MCF 10A (cell line): ENCODE data around the gene LRFN2. TPM values are rescaled to one million over a fixed set of nuclear protein-coding genes. Genes with fewer than 3 reads are reported as not detected.

Source experiments
- BruUV-seq: library from RNA; stranded (reverse); fragments of 400-500 nt; replicated peaks from 2 replicates; lab custom pipeline; 2021; lab: Mats Ljungman, UMichigan
- CTCF ChIA-PET: fragments of 300-600 bp; sonication (Branson Sonifier 250); formaldehyde crosslinking; extraction: SDS; loops from one replicate; lab custom pipeline; 2021; ENCODE audit warnings: antibody characterized with exemption, inconsistent platforms; lab: Yijun Ruan, JAX
- POLR2A ChIA-PET: fragments of 300-600, 350-650 bp; sonication (Branson Sonifier 250); formaldehyde crosslinking; extraction: SDS; loops from one replicate; lab custom pipeline; 2020; ENCODE audit warnings: antibody characterized with exemption, inconsistent platforms; lab: Yijun Ruan, JAX
- DNase-seq: peaks from one replicate; pipeline ENCODE4 v3.0.0-alpha.2; 2018; ENCODE audit not compliant: unreplicated experiment
- H3K27ac Mint-ChIP-seq: one replicate; pipeline ENCODE4 v1.8.0; 2022; ENCODE audit warnings: mild to moderate bottlenecking, low read depth, mixed read lengths; ENCODE audit not compliant: unreplicated experiment
- H3K27me3 Mint-ChIP-seq: one replicate; pipeline ENCODE4 v1.8.0; 2022; ENCODE audit warnings: mixed read lengths; ENCODE audit not compliant: insufficient read depth, unreplicated experiment
- H3K36me3 Mint-ChIP-seq: one replicate; pipeline ENCODE4 v1.8.0; 2022; ENCODE audit warnings: mild to moderate bottlenecking, moderate library complexity, mixed read lengths; ENCODE audit not compliant: insufficient read depth, unreplicated experiment
- H3K4me1 Mint-ChIP-seq: one replicate; pipeline ENCODE4 v1.8.0; 2022; ENCODE audit warnings: mixed read lengths; ENCODE audit not compliant: insufficient read depth, unreplicated experiment
- H3K4me3 Mint-ChIP-seq: one replicate; pipeline ENCODE4 v1.8.0; 2022; ENCODE audit warnings: mild to moderate bottlenecking, moderate library complexity, mixed read lengths; ENCODE audit not compliant: unreplicated experiment
- H3K9me3 Mint-ChIP-seq: one replicate; pipeline ENCODE4 v1.8.0; 2022; ENCODE audit warnings: mixed read lengths; ENCODE audit not compliant: unreplicated experiment
- CTCF ChIP-seq: fragments of 200-600 bp; IDR thresholded peaks from one replicate; pipeline ENCODE4 v1.8.0; 2022; ENCODE audit warnings: antibody characterized with exemption, mild to moderate bottlenecking; ENCODE audit not compliant: unreplicated experiment
- intact Hi-C: fragments of 100-400 bp; cut with micrococcal nuclease; formaldehyde crosslinking; loops from 2 replicates; pipeline ENCODE4 v1.14.1; 2022
- total RNA-seq: library from RNA; stranded (reverse); gene quantifications from 2 replicates; pipeline ENCODE4 v1.2.3, GENCODE V29; 2022

LRFN2 gene
- total RNA-seq, 1 experiment from 2014 or later: not detected

GRCh38 chr6:40409716-40410397, 177.3 kb downstream of the LRFN2 start:
- H3K9me3 Mint-ChIP-seq: peaks cover 13% of the 10 kb centered on the region

GRCh38 chr6:40408786-40409542, 178.2 kb downstream of the LRFN2 start:
- Mint-ChIP-seq H3K4me3 (no peak overlapping the region), H3K4me1 (no peaks in the 10 kb centered on the region), H3K9me3 (peaks cover 13% of the 10 kb centered on the region), H3K27ac (no peak overlapping the region), H3K27me3 (no peaks in the 10 kb centered on the region), H3K36me3 (no peaks in the 10 kb centered on the region)
- POLR2A ChIA-PET: no interaction called here
- intact Hi-C loops: no loop called here
- CTCF ChIA-PET: no interaction called here
- BruUV-seq: no TSS peak
- peak; percentile 28 for DNase-seq
- no peak for TF ChIP-seq CTCF

More at GRCh38 chr6:40409716-40410397, 177.3 kb downstream of the LRFN2 start:
- Mint-ChIP-seq H3K27me3 (no peaks in the 10 kb centered on the region), H3K36me3 (no peaks in the 10 kb centered on the region), H3K4me1 (no peaks in the 10 kb centered on the region), H3K27ac (no peak overlapping the region), H3K4me3 (no peak overlapping the region)
- ChIA-PET POLR2A (no interaction called here), CTCF (no interaction called here)
- intact Hi-C loops: no loop called here
- no peak for TF ChIP-seq CTCF
- DNase-seq: no peak
- no TSS peak for BruUV-seq

GRCh38 chr6:40407239-40407638, 179.9 kb downstream of the LRFN2 start:
- Mint-ChIP-seq H3K27ac (no peak overlapping the region), H3K27me3 (no peaks in the 10 kb centered on the region), H3K4me3 (no peak overlapping the region), H3K4me1 (no peaks in the 10 kb centered on the region), H3K36me3 (no peaks in the 10 kb centered on the region), H3K9me3 (peaks cover 13% of the 10 kb centered on the region)
- intact Hi-C loops: no loop called here
- ChIA-PET CTCF (no interaction called here), POLR2A (no interaction called here)
- DNase-seq: no peak
- BruUV-seq: no TSS peak
- no peak for TF ChIP-seq CTCF

- no peak for DNase-seq
- Mint-ChIP-seq H3K9me3 (peaks cover 13% of the 10 kb centered on the region), H3K27me3 (no peaks in the 10 kb centered on the region), H3K4me1 (no peaks in the 10 kb centered on the region), H3K36me3 (no peaks in the 10 kb centered on the region), H3K27ac (no peak overlapping the region), H3K4me3 (no peak overlapping the region)
- intact Hi-C loops: no loop called here
- POLR2A ChIA-PET: no interaction called here
- no peak for TF ChIP-seq CTCF
- CTCF ChIA-PET: no interaction called here
- no TSS peak for BruUV-seq
Observed at GRCh38 chr6:40406175-40406574, 181.0 kb downstream of the LRFN2 start.
